Measurements from ENCODE around the gene KIF1B.

KIF1B gene

GRCh38 chr1:10209905-10210810, at the start of gene KIF1B:
TSS of gene KIF1B (plus strand) at chr1:10210570. CDS start at chr1:10232329, 21,759 bp downstream.
- Histone ChIP-seq H3K36me3 (ENCODE audit: insufficient read depth) (no peaks in the 10 kb centered on the region), H3K4me3 (IDR thresholded peaks at IDR 0.05; ENCODE audit: insufficient read depth, low read depth, low read length) (peak within 1 kb of the TSS; percentile 94), H3K9ac (peak within 1 kb of the TSS; percentile 65)

GRCh38 chr1:10160907-10161490, 49.4 kb upstream of the KIF1B start:
- H3K27me3 ChIP-seq (ENCODE audit: insufficient read depth, low read depth): no peaks in the 10 kb centered on the region
- H3K4me1 ChIP-seq (ENCODE audit: low read depth, poor library complexity, severe bottlenecking): no peaks in the 10 kb centered on the region
- H3K4me3 ChIP-seq (IDR thresholded peaks at IDR 0.05; ENCODE audit: insufficient read depth, low read depth, low read length): no peak overlapping the region
- no peaks in the 10 kb centered on the region for H4K20me1 ChIP-seq (ENCODE audit: insufficient read depth)
- H2AFZ ChIP-seq (ENCODE audit: low read depth): no peak overlapping the region
- H3K9ac ChIP-seq: no peak overlapping the region
- no peaks in the 10 kb centered on the region for H3K79me2 ChIP-seq (ENCODE audit: insufficient read depth, low read depth)
- no peak overlapping the region for H3K27ac ChIP-seq
- no peak overlapping the region for H3K4me2 ChIP-seq
- H3K36me3 ChIP-seq (ENCODE audit: insufficient read depth): no peaks in the 10 kb centered on the region
- no peak for TF ChIP-seq CTCF (conservative IDR thresholded peaks at IDR 0.05; ENCODE audit: low read depth, low read length)

More at GRCh38 chr1:10209905-10210810, at the start of gene KIF1B:
- TF ChIP-seq CTCF (conservative IDR thresholded peaks at IDR 0.05; ENCODE audit: low read depth, low read length): peak; percentile 92
- Histone ChIP-seq H2AFZ (ENCODE audit: low read depth) (peak within 1 kb of the TSS; percentile 94), H3K27me3 (ENCODE audit: insufficient read depth, low read depth) (no peaks in the 10 kb centered on the region), H3K4me1 (ENCODE audit: low read depth, poor library complexity, severe bottlenecking) (peaks cover 9% of the 10 kb centered on the region), H3K79me2 (ENCODE audit: insufficient read depth, low read depth) (peaks cover 15% of the 10 kb centered on the region; the same call in 1 of the 2 replicates), H3K4me2 (peak within 1 kb of the TSS; percentile 97), H3K27ac (peak within 1 kb of the TSS; percentile 10; the same call in 1 of the 2 replicates), H4K20me1 (ENCODE audit: insufficient read depth) (no peaks in the 10 kb centered on the region)

GRCh38 chr1:10161541-10162290, 48.7 kb upstream of the KIF1B start:
- no peaks in the 10 kb centered on the region for H3K4me1 ChIP-seq (ENCODE audit: low read depth, poor library complexity, severe bottlenecking)
- H3K4me2 ChIP-seq: no peak overlapping the region
- no peak overlapping the region for H2AFZ ChIP-seq (ENCODE audit: low read depth)
- no peaks in the 10 kb centered on the region for H4K20me1 ChIP-seq (ENCODE audit: insufficient read depth)
- H3K27me3 ChIP-seq (ENCODE audit: insufficient read depth, low read depth): no peaks in the 10 kb centered on the region
- no peaks in the 10 kb centered on the region for H3K36me3 ChIP-seq (ENCODE audit: insufficient read depth)
- TF ChIP-seq CTCF (conservative IDR thresholded peaks at IDR 0.05; ENCODE audit: low read depth, low read length): no peak
- no peaks in the 10 kb centered on the region for H3K79me2 ChIP-seq (ENCODE audit: insufficient read depth, low read depth)
- H3K9ac ChIP-seq: no peak overlapping the region
- H3K4me3 ChIP-seq (IDR thresholded peaks at IDR 0.05; ENCODE audit: insufficient read depth, low read depth, low read length): no peak overlapping the region
- no peak overlapping the region for H3K27ac ChIP-seq

- Histone ChIP-seq H3K4me1 (ENCODE audit: low read depth, poor library complexity, severe bottlenecking) (peaks cover 28% of the 10 kb centered on the region), H3K27me3 (ENCODE audit: insufficient read depth, low read depth) (no peaks in the 10 kb centered on the region), H3K4me2 (no peak overlapping the region; the same call in 1 of the 2 replicates), H2AFZ (ENCODE audit: low read depth) (no peak overlapping the region), H3K27ac (peak overlapping the region; percentile 37; the same call in 1 of the 2 replicates), H3K4me3 (IDR thresholded peaks at IDR 0.05; ENCODE audit: insufficient read depth, low read depth, low read length) (no peak overlapping the region), H3K9ac (no peak overlapping the region), H3K36me3 (ENCODE audit: insufficient read depth) (no peaks in the 10 kb centered on the region), H3K79me2 (ENCODE audit: insufficient read depth, low read depth) (no peaks in the 10 kb centered on the region), H4K20me1 (ENCODE audit: insufficient read depth) (no peaks in the 10 kb centered on the region)
- no peak for TF ChIP-seq CTCF (conservative IDR thresholded peaks at IDR 0.05; ENCODE audit: low read depth, low read length)
Observed at GRCh38 chr1:10168912-10169514, 41.4 kb upstream of the KIF1B start.

All from KMS-11 (cell line).